DOHH2 (cell line): ENCODE data around the gene PAIP2.

Source experiments
- H3F3A ChIP-seq: fragments of 200-600 bp; sonication (generic), shearing (Covaris generic); 2 replicates; pipeline ENCODE4 v1.6.0; 2016; ENCODE audit warnings: antibody characterized with exemption, mild to moderate bottlenecking; ENCODE audit not compliant: control insufficient read depth, insufficient read depth
- H3K27ac ChIP-seq: fragments of 200-600 bp; sonication (generic); 2 replicates; pipeline ENCODE4 v1.5.1; 2014; ENCODE audit warnings: low read depth, mild to moderate bottlenecking, low read length, moderate library complexity
- H3K27me3 ChIP-seq: fragments of 200-600 bp; sonication (generic); 2 replicates; pipeline ENCODE4 v1.6.1; 2014; ENCODE audit warnings: mild to moderate bottlenecking, low read length, mixed read lengths; ENCODE audit not compliant: control insufficient read depth
- H3K36me3 ChIP-seq: fragments of 200-600 bp; sonication (generic); 2 replicates; pipeline ENCODE4 v1.6.1; 2014; ENCODE audit warnings: mild to moderate bottlenecking, low read length, moderate library complexity, mixed read lengths; ENCODE audit not compliant: control insufficient read depth
- H3K4me1 ChIP-seq: fragments of 200-600 bp; sonication (generic); 2 replicates; pipeline ENCODE4 v1.6.1; 2014; ENCODE audit warnings: mild to moderate bottlenecking, low read length, mixed read lengths; ENCODE audit not compliant: control insufficient read depth
- H3K4me2 ChIP-seq: fragments of 200-600 bp; sonication (generic); 2 replicates; pipeline ENCODE4 v1.6.0; 2014; ENCODE audit warnings: mild to moderate bottlenecking, low read length, moderate library complexity
- H3K4me3 ChIP-seq: fragments of 200-600 bp; sonication (generic); 2 replicates; pipeline ENCODE4 v1.5.1; 2014; ENCODE audit warnings: mild to moderate bottlenecking, low read length, mixed read lengths
- H3K79me2 ChIP-seq: fragments of 200-600 bp; sonication (generic); 2 replicates; pipeline ENCODE4 v1.6.1; 2014; ENCODE audit warnings: mild to moderate bottlenecking, low read length, mixed read lengths; ENCODE audit not compliant: control insufficient read depth
- H3K9me2 ChIP-seq: fragments of 200-600 bp; sonication (generic); replicated peaks from 2 replicates; pipeline ENCODE4 v1.6.1; 2014; ENCODE audit warnings: mild to moderate bottlenecking, low read length, mixed read lengths; ENCODE audit not compliant: control insufficient read depth
- H3K9me3 ChIP-seq: fragments of 200-600 bp; sonication (generic); 2 replicates; pipeline ENCODE4 v1.6.1; 2014; ENCODE audit warnings: antibody characterized with exemption, low read length, mixed read lengths; ENCODE audit not compliant: control insufficient read depth, insufficient read depth
- H4K20me1 ChIP-seq: fragments of 200-600 bp; sonication (generic); 2 replicates; pipeline ENCODE4 v1.6.0; 2014; ENCODE audit warnings: low read depth, mild to moderate bottlenecking, antibody characterized with exemption, low read length, moderate library complexity; ENCODE audit not compliant: control insufficient read depth, insufficient read depth
- CTCF ChIP-seq: fragments of 200-600 bp; sonication (generic); IDR thresholded peaks from one replicate; pipeline ENCODE4 v1.5.1; 2014; ENCODE audit warnings: antibody characterized with exemption, mild to moderate bottlenecking, low read depth, low read length; ENCODE audit not compliant: poor library complexity, severe bottlenecking
- EZH2phosphoT487 ChIP-seq: fragments of 200-600 bp; sonication (generic); IDR thresholded peaks from 2 replicates; pipeline ENCODE4 v1.6.1; 2017; ENCODE audit warnings: borderline replicate concordance, mild to moderate bottlenecking, antibody characterized with exemption, low read length, moderate library complexity, mixed read lengths

PAIP2 gene

GRCh38 chr5:139376364-139376763, 34.7 kb downstream of the PAIP2 start:
- Histone ChIP-seq H3K27me3 (no peaks in the 10 kb centered on the region), H3K27ac (no peak overlapping the region), H3K4me1 (no peaks in the 10 kb centered on the region), H4K20me1 (no peaks in the 10 kb centered on the region), H3K9me2 (no peaks in the 10 kb centered on the region), H3K4me3 (no peak overlapping the region), H3K79me2 (no peaks in the 10 kb centered on the region), H3K36me3 (peaks cover 9% of the 10 kb centered on the region), H3F3A (peaks cover 8% of the 10 kb centered on the region; the same call in 1 of the 2 replicates), H3K9me3 (no peaks in the 10 kb centered on the region), H3K4me2 (no peak overlapping the region)
- no peak for TF ChIP-seq EZH2phosphoT487
- TF ChIP-seq CTCF, result no peak

GRCh38 chr5:139377226-139377625, 35.6 kb downstream of the PAIP2 start:
- Histone ChIP-seq H3K9me2 (no peaks in the 10 kb centered on the region), H3K4me1 (peaks cover 5% of the 10 kb centered on the region), H4K20me1 (no peaks in the 10 kb centered on the region), H3K27ac (no peak overlapping the region), H3K4me2 (no peak overlapping the region), H3K9me3 (no peaks in the 10 kb centered on the region), H3K4me3 (no peak overlapping the region), H3F3A (0 out of 2 replicates have a peak, but pooled peaks cover 3% of the 10 kb centered on the region), H3K79me2 (no peaks in the 10 kb centered on the region), H3K36me3 (peaks cover under 1% of the 10 kb centered on the region), H3K27me3 (no peaks in the 10 kb centered on the region)
- TF ChIP-seq EZH2phosphoT487 (no peak), CTCF (no peak)

- H3K27me3 ChIP-seq, result no peaks in the 10 kb centered on the region
- peaks cover 14% of the 10 kb centered on the region for H3K4me1 ChIP-seq
- H3K9me3 ChIP-seq, result no peaks in the 10 kb centered on the region
- no peaks in the 10 kb centered on the region for H4K20me1 ChIP-seq
- no peaks in the 10 kb centered on the region for H3K9me2 ChIP-seq
- no peak for TF ChIP-seq CTCF
- no peak for TF ChIP-seq EZH2phosphoT487
- H3K4me2 ChIP-seq, result no peak overlapping the region
- peaks cover 4% of the 10 kb centered on the region for H3F3A ChIP-seq
- H3K27ac ChIP-seq, result no peak overlapping the region
- H3K36me3 ChIP-seq, result no peaks in the 10 kb centered on the region
- no peaks in the 10 kb centered on the region for H3K79me2 ChIP-seq
- H3K4me3 ChIP-seq, result no peak overlapping the region
Measured at GRCh38 chr5:139378101-139378825, 36.6 kb downstream of the PAIP2 start.
